B cell (primary cell): ENCODE results near the gene C10orf90. TPM values are rescaled to one million over a fixed set of nuclear protein-coding genes. Genes with fewer than 3 reads are reported as not detected.

Experiments used
- ATAC-seq: fragments of 200-7000 bp; cut with Tn5 transposase; one replicate; pipeline ENCODE4 v1.10.0; 2021; ENCODE audit warnings: low read depth, mild to moderate bottlenecking, moderate number of reproducible peaks, moderate library complexity
- CTCF ChIA-PET: fragments of 350-600 bp; sonication (Branson Sonifier 250); formaldehyde crosslinking; loops from one replicate; lab custom pipeline; 2021; ENCODE audit warnings: antibody characterized with exemption, inconsistent platforms; lab: Charles Lee
- POLR2A ChIA-PET: fragments of 350-600 bp; sonication (Branson Sonifier 250); formaldehyde crosslinking; loops from one replicate; lab custom pipeline; 2021; ENCODE audit warnings: antibody characterized with exemption; lab: Charles Lee
- DNase-seq: peaks from one replicate; pipeline ENCODE4 v3.0.0; 2013
- H2AFZ ChIP-seq: 2 replicates; pipeline ENCODE4 v1.6.1; 2012; ENCODE audit warnings: mild to moderate bottlenecking, low read depth, low read length; ENCODE audit not compliant: insufficient read depth, poor library complexity, severe bottlenecking
- H3K27ac ChIP-seq, 2 donors: 1 replicate in 1 of 2; 2 replicates in 1 of 2; pipeline ENCODE4 v1.5.1; 2012 to 2013; ENCODE audit warnings: low read length in 2 of 2, mild to moderate bottlenecking in 2 of 2, moderate library complexity in 1 of 2
- H3K27me3 ChIP-seq, 4 experiments: fragments of 200-600 bp in 1 of 4; sonication (generic) in 1 of 4; replicated peaks in 1 of 4; 1 replicate in 2 of 4; 2 replicates in 2 of 4; pipeline versions ENCODE4 v1.6.1 to v1.7.0; 2013 to 2016; ENCODE audit warnings: low read length in 3 of 4, mild to moderate bottlenecking in 2 of 4, mixed read lengths in 1 of 4, moderate library complexity in 1 of 4; ENCODE audit not compliant: insufficient read depth in 4 of 4, control insufficient read depth in 3 of 4; ENCODE audit errors: control extremely low read depth in 1 of 4
- H3K36me3 ChIP-seq, 2 experiments: replicated peaks in 1 of 2; 1 replicate in 1 of 2; 2 replicates in 1 of 2; pipeline versions ENCODE4 v1.6.1 to v1.7.1; 2013; ENCODE audit warnings: low read length in 1 of 2; ENCODE audit not compliant: insufficient read depth in 2 of 2, control insufficient read depth in 1 of 2; ENCODE audit errors: control extremely low read depth in 1 of 2, extremely low read depth in 1 of 2
- H3K4me1 ChIP-seq, 2 donors: fragments of 200-600 bp in 1 of 2; sonication (generic) in 1 of 2; 1 replicate in 1 of 2; 2 replicates in 1 of 2; pipeline versions ENCODE4 v1.5.1 to v1.6.1; 2013 to 2017; ENCODE audit warnings: low read length in 2 of 2; ENCODE audit not compliant: control insufficient read depth in 2 of 2, insufficient read depth in 2 of 2
- H3K4me2 ChIP-seq: replicated peaks from 2 replicates; pipeline ENCODE3; 2012; ENCODE audit warnings: mild to moderate bottlenecking, low read depth, low read length; ENCODE audit not compliant: poor library complexity, severe bottlenecking
- H3K4me3 ChIP-seq, 5 experiments: fragments of 200-600 bp in 1 of 5; sonication (generic) in 1 of 5; 1 replicate in 3 of 5; 2 replicates in 2 of 5; pipeline versions ENCODE4 v1.5.1 to v1.7.0; 2011 to 2016; ENCODE audit warnings: low read length in 4 of 5, mild to moderate bottlenecking in 4 of 5, low read depth in 2 of 5, control low read depth in 1 of 5, moderate library complexity in 1 of 5; ENCODE audit not compliant: insufficient read depth in 1 of 5; ENCODE audit errors: control extremely low read depth in 1 of 5, extremely low read depth in 1 of 5
- H3K79me2 ChIP-seq: fragments of 200-600 bp; sonication (generic); one replicate; pipeline ENCODE4 v1.6.0; 2016; ENCODE audit warnings: low read length; ENCODE audit not compliant: control insufficient read depth, insufficient read depth
- H3K9ac ChIP-seq: fragments of 200-600 bp; sonication (generic); 2 replicates; pipeline ENCODE4 v1.6.1; 2017; ENCODE audit warnings: mild to moderate bottlenecking, low read length, moderate library complexity
- H3K9me3 ChIP-seq, 3 donors: one replicate each; pipeline versions ENCODE4 v1.6.1 to v1.7.1; 2013; ENCODE audit warnings: low read length in 2 of 3; ENCODE audit not compliant: control insufficient read depth in 2 of 3, insufficient read depth in 1 of 3; ENCODE audit errors: control extremely low read depth in 1 of 3
- H4K20me1 ChIP-seq: 2 replicates; pipeline ENCODE4 v1.6.0; 2012; ENCODE audit warnings: mild to moderate bottlenecking, low read length; ENCODE audit not compliant: insufficient read depth, control insufficient read depth, poor library complexity, severe bottlenecking
- H3K27ac Mint-ChIP-seq: one replicate; pipeline ENCODE4 v1.8.0; 2021; ENCODE audit warnings: mixed read lengths
- H3K27me3 Mint-ChIP-seq: one replicate; pipeline ENCODE4 v1.8.0; 2021; ENCODE audit warnings: mixed read lengths
- H3K4me1 Mint-ChIP-seq: one replicate; pipeline ENCODE4 v1.8.0; 2021; ENCODE audit warnings: mixed read lengths
- H3K4me3 Mint-ChIP-seq: one replicate; pipeline ENCODE4 v1.8.0; 2021; ENCODE audit warnings: mixed read lengths
- H3K9me3 Mint-ChIP-seq: one replicate; pipeline ENCODE4 v1.8.0; 2022; ENCODE audit warnings: mixed read lengths; ENCODE audit not compliant: insufficient read depth
- EZH2 ChIP-seq: IDR thresholded peaks from 2 replicates; pipeline ENCODE4 v1.6.1; 2012; ENCODE audit warnings: borderline replicate concordance, low read depth, mild to moderate bottlenecking, moderate library complexity, low read length; ENCODE audit not compliant: insufficient read depth, poor library complexity, severe bottlenecking
- WGBS: methylation state at CpG from one replicate; pipeline ENCODE4 v1.1.5; 2013; ENCODE audit warnings: missing lambda C conversion rate; ENCODE audit not compliant: insufficient coverage; 5-methylcytosine and 5-hydroxymethylcytosine counted together
- intact Hi-C: fragments of 100-400 bp; cut with micrococcal nuclease; formaldehyde crosslinking; loops from one replicate; pipeline ENCODE4 v1.10.0; 2022
- polyA plus RNA-seq: library from polyadenylated mRNA; depleted of rRNA; stranded (reverse); fragments of >200 nt; gene quantifications from 2 replicates; pipeline ENCODE4 v1.2.3, GENCODE V29; 2012
- total RNA-seq, 2 donors: library from RNA; stranded (reverse); fragments of 120-200 nt in 1 of 2; gene quantifications; 1 replicate in 1 of 2; 2 replicates in 1 of 2; pipeline versions ENCODE4 v1.2.3 to v1.2.4, GENCODE V29; 2013 to 2022
- TF ChIP-seq, protein P1 (sequence below): fragments of 200-600 bp; IDR thresholded peaks from one replicate; pipeline ENCODE4 v1.8.0; 2022; ENCODE audit warnings: antibody characterized with exemption, mild to moderate bottlenecking

The C10orf90 gene
- total and polyA plus RNA-seq, 2 donors (not counting 1 experiment from before 2014, with no cell fraction given), result not detected

- no peaks in the 10 kb centered on the region for H3K4me1 Mint-ChIP-seq
- TF ChIP-seq EZH2, result no peak
- TF ChIP-seq, protein P1, sequence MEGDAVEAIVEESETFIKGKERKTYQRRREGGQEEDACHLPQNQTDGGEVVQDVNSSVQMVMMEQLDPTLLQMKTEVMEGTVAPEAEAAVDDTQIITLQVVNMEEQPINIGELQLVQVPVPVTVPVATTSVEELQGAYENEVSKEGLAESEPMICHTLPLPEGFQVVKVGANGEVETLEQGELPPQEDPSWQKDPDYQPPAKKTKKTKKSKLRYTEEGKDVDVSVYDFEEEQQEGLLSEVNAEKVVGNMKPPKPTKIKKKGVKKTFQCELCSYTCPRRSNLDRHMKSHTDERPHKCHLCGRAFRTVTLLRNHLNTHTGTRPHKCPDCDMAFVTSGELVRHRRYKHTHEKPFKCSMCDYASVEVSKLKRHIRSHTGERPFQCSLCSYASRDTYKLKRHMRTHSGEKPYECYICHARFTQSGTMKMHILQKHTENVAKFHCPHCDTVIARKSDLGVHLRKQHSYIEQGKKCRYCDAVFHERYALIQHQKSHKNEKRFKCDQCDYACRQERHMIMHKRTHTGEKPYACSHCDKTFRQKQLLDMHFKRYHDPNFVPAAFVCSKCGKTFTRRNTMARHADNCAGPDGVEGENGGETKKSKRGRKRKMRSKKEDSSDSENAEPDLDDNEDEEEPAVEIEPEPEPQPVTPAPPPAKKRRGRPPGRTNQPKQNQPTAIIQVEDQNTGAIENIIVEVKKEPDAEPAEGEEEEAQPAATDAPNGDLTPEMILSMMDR, result no peak
- Histone ChIP-seq H3K27me3 (no peaks in the 10 kb centered on the region), H3K4me2 (no peak overlapping the region), H3K9ac (no peak overlapping the region), H3K79me2 (no peaks in the 10 kb centered on the region), H4K20me1 (no peaks in the 10 kb centered on the region), H2AFZ (no peak overlapping the region), H3K4me3 (no peak overlapping the region), H3K4me1 (no peaks in the 10 kb centered on the region), H3K36me3 (no peaks in the 10 kb centered on the region), H3K9me3 (peaks cover 0 to 5% (median 0%) of the 10 kb centered on the region in 3 donors), H3K27ac (no peak overlapping the region)
- ATAC-seq, result no peak
- ChIA-PET POLR2A (no interaction called here), CTCF (interaction anchor here (0.6 kb wide), 1 partner anchor 981 kb away, joined by 3 read pairs; no protein-coding TSS in a partner anchor)
- no CpG with 5 or more reads among the region's 4 CpGs for WGBS
- intact Hi-C loops, result no loop called here
- peaks cover 2% of the 10 kb centered on the region for H3K9me3 Mint-ChIP-seq
- H3K27me3 Mint-ChIP-seq, result peaks cover 13% of the 10 kb centered on the region
- DNase-seq, result no peak
- no peak overlapping the region for H3K4me3 Mint-ChIP-seq
- no peak overlapping the region for H3K27ac Mint-ChIP-seq
Measured at GRCh38 chr10:126398924-126399323, 271.6 kb downstream of the C10orf90 start.

DNA sequence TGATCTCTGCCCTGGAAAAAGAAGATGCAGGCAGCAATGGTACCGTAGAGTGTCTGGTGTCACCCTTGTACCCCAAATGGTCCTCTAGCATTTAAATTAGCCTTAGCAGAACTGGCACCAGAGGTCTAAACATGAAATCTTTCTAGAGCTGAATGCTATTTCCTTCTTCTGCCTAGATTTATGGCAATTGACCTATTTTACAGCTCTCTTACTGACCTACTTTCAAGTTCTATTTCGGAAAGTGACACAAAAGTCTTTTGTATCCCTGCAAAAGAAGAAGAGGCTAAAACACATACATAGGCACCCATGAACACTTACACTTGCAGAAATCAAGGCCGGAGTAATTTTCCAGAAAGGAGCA is 272.1 kb downstream of the C10orf90 start:
- Histone ChIP-seq H3K4me3 (no peak overlapping the region), H3K79me2 (no peaks in the 10 kb centered on the region), H4K20me1 (no peaks in the 10 kb centered on the region), H3K27ac (no peak overlapping the region), H3K36me3 (no peaks in the 10 kb centered on the region), H3K9ac (no peak overlapping the region), H3K4me1 (no peaks in the 10 kb centered on the region), H3K9me3 (peaks cover 0 to 5% (median 0%) of the 10 kb centered on the region in 3 donors), H2AFZ (no peak overlapping the region), H3K27me3 (no peaks in the 10 kb centered on the region), H3K4me2 (no peak overlapping the region)
- ChIA-PET POLR2A (no interaction called here), CTCF (interaction anchor here (0.6 kb wide), 1 partner anchor 981 kb away, joined by 3 read pairs; no protein-coding TSS in a partner anchor)
- Mint-ChIP-seq H3K4me3 (no peak overlapping the region), H3K27ac (no peak overlapping the region), H3K4me1 (no peaks in the 10 kb centered on the region), H3K9me3 (peaks cover 2% of the 10 kb centered on the region), H3K27me3 (peaks cover 13% of the 10 kb centered on the region)
- DNase-seq, result no peak
- TF ChIP-seq, protein P1, result no peak
- no peak for TF ChIP-seq EZH2
- intact Hi-C loops, result no loop called here
- ATAC-seq, result no peak
- WGBS, result 90% methylated on average over 1 of the region's 3 CpGs
